ENCODE measurements around the gene CDC42BPB.

Gene CDC42BPB

GRCh38 chr14:103022002-103022684 is 35.2 kb downstream of the CDC42BPB start:
- no peak for DNase-seq (ENCODE audit: low read depth in 1 of 2, low spot score in 1 of 2)

GRCh38 chr14:103021684-103022001 is 35.7 kb downstream of the CDC42BPB start:
- no peak for DNase-seq (ENCODE audit: low read depth in 1 of 2, low spot score in 1 of 2)

- DNase-seq (ENCODE audit: low read depth in 1 of 2, low spot score in 1 of 2) = no peak
These were observed 36.8 kb downstream of the CDC42BPB start for GRCh38 chr14:103020271-103021170.

- DNase-seq (ENCODE audit: low read depth in 1 of 2, low spot score in 1 of 2) = no peak
These were observed 37.5 kb downstream of the CDC42BPB start for GRCh38 chr14:103019826-103020225.

- no peak for DNase-seq (ENCODE audit: low read depth in 1 of 2, low spot score in 1 of 2)
These were observed 38.1 kb downstream of the CDC42BPB start for GRCh38 chr14:103019236-103019635.

DNA sequence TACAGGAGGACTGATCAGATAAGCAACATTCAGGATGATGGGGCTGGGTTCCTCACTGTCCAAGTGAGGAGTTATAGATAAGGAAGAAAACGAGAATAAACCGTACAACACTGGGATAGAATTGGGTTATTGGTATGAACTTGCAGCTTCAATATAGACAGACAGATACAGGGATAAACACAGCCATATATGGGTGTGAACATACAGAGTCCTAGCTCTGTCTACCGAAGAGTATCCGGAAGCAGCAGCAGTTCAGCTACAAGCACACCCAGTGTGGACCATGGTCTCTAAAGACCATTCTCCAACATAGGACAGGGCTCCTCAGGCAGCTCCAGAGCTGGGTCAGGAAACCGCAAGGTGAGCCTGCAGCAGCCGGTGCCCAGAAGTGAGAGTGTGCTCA is 40.8 kb downstream of the CDC42BPB start:
- no peak for DNase-seq (ENCODE audit: low read depth in 1 of 2, low spot score in 1 of 2)

DNA sequence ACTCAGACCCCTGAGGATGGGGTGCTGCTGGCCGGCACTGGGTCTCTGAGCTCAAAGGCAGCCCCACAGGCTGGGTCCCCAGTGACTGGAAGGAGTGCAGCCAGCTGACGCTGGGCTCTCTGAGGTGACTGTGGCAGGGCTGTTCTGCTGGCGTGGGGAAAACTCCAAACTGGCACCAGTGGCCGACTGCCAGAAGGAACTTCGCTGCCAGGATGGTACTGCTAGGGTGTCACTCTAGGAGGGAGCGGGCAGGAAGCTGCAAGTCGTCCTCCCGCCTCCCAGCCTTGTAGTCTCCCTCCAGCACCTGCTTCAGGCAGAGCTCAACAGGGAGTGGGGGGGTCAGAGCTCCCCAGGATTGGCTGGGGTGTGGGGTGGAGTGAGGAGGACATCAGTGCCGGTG is 41.3 kb downstream of the CDC42BPB start:
- no peak for DNase-seq (ENCODE audit: low read depth in 1 of 2, low spot score in 1 of 2)

- DNase-seq (ENCODE audit: low read depth in 1 of 2, low spot score in 1 of 2) = no peak
These were observed 41.9 kb downstream of the CDC42BPB start for GRCh38 chr14:103015426-103015825.

DNA sequence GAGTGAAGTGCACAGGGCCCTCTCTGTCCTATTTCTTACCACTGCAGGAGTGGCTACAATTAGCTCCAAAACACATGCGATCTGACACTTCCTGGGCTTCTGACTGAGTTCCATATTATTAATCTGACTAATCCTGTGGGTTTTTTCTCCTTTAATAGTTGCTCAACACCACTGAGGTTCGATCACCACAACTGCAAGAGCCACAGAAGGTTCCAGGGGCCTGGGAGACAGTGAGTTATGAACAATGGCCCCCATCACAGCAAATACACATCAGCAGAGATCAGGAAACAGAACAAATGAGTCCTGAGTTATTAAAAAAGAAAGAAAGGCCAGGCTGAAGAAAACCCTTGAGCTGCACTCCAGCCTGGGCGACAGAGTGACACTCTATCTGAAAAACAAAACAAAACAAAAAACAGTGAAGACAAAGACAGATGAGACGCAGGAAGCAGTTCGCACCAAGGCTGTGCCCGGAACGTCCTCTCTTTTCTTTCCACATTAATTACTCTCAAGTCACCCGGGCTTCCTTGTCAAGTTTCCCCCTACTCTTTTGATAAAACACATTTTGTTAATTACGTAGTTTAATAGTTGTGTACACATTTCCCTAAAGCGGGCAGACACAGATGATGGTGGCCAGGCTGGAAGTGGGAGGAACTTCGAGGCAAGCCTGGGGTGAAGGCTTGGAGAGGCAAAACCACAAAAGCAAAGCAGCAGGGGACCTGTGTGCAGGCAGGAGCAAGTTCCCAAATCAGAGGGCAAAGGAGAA is 42.7 kb downstream of the CDC42BPB start:
- no peak for DNase-seq (ENCODE audit: low read depth in 1 of 2, low spot score in 1 of 2)

DNA sequence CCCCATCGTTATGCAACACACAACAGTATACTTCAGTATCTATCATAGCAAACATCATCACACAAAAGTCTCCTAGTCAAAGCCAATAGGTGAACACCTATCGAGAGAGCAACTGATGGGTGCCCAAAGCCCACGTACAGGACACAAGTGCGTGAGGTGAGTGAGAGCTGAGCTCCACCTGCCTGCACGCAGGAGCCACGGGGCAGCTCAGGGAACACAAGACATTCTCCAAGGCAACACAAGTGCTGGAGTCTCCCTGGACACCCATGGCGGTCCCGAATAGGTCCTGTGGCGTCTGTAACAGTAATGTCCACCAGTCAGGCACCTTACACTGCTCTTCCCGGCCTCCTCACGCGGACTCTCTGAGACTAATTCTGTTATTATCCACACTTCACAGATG is 44.3 kb downstream of the CDC42BPB start:
- DNase-seq (ENCODE audit: low read depth in 1 of 2, low spot score in 1 of 2) = no peak

- DNase-seq (ENCODE audit: low read depth in 1 of 2, low spot score in 1 of 2) = no peak
These were observed 47.8 kb downstream of the CDC42BPB start for GRCh38 chr14:103009559-103009958.

DNA sequence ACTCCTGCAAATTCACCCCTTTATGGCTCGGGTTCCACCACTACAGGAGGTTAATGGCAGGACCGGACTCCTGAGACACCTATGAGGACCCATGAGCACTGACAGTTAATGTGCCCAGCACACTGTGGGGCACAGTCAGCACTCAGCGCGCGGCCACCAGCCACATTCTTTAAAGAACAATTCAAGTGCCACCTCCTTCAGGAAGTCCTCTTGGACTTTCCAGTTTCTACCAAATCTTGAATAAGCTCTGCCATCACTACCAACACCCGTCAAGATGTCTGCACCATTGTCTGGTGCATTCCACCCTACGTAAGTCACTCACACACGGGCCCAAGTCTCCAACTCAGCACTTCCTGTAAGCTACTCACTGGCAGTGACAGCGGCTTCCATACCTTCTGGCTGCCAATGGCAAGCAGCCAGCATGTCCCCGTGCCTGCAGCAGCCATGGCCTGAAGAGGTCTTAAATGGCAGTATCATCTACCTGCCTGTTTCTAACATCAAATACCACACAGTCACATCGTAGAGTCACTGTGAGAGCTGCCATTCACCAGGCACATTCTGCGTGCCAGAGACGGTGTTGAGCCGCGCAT is 48.5 kb downstream of the CDC42BPB start:
- no peak for DNase-seq (ENCODE audit: low read depth in 1 of 2, low spot score in 1 of 2)

DNA sequence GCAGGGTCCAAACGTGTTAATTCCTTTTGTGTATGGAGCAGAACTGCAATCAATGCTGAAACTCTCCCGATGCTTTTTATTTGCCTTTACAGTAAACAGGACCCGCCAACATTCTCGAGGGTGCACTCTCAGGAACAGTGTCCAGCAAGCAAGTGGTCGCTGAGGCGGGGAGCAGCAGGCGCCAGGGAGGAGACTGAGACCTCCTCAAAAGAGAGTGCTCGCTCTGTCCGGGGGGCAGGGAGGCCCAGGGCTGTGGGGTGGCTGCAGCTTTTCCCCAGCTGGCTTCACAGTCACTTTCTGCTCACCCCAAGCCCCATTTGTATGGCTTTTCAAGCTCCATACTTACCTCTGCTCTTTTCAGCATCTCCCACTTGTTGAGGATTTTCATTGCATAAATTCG is 49.2 kb downstream of the CDC42BPB start:
- DNase-seq (ENCODE audit: low read depth in 1 of 2, low spot score in 1 of 2) = no peak

GRCh38 chr14:103007555-103007954 is 49.8 kb downstream of the CDC42BPB start:
- no peak for DNase-seq (ENCODE audit: low read depth in 1 of 2, low spot score in 1 of 2)

DNA sequence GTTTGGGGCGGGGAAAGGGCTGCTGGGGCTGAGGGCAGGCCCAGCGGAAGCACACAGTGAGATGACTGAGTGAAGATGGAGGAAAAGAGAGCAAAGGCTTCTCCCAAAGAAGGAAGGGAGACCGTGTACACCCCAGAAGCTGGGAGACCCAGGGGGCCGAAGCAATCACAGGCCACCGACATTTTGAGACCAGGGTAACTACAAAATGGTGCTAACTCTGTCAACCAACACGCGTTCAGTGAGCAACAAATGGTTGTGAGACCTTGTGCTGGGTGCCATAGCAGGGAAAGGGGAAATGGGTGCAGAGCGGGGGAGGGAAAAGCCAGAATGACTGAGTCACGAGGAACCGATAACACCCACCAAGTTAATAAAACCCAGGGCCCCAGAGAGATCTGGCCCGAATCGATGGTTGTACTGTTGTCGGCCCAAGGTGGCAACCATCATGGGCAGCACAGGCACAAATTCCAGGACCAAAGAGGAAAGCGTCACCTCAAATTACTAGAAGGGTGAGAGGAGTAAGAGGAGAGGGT is 50.3 kb downstream of the CDC42BPB start:
- no peak for DNase-seq (ENCODE audit: low read depth in 1 of 2, low spot score in 1 of 2)

DNA sequence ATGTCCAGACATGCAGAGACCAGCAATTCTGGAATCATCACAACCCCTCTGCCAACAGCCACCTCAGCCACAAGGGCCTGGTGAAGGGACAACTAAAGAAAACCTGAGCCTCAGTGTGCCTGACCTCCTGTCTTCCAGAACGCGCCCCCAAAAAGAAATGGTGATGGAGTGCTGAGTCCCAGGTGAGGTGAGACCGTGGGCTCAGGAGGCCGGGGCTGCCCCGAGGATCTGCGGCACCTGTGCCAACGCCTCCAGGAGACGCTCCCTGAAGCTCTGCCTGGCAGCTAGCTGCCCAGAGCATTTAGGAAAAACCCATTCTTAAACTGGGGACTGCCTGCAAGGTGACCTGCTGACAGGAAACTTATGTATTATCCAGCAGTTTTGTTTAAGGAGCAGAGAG is 51.2 kb downstream of the CDC42BPB start:
- DNase-seq (ENCODE audit: low read depth in 1 of 2, low spot score in 1 of 2) = no peak

DNA sequence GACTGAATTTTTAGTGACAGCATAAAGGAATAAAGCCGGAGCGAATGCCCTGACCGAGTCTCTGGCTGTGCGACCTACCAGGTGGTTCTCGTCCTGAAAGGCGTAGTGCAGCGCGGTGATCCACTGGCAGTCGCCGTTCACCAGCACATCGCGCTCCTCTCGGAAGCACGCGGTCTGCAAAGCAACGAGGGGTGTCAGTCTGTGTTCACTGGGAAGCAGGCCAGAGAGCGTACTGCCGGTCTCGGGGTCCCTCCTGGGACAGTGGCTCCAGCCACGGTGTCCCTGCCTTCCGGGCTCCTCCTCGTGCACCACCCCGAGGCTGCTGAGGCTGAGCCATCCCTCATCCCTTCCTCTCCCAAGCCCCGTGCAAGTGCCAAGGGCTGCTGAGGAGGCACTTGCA is 53.5 kb downstream of the CDC42BPB start:
- DNase-seq (ENCODE audit: low read depth in 1 of 2, low spot score in 1 of 2) = no peak

DNA sequence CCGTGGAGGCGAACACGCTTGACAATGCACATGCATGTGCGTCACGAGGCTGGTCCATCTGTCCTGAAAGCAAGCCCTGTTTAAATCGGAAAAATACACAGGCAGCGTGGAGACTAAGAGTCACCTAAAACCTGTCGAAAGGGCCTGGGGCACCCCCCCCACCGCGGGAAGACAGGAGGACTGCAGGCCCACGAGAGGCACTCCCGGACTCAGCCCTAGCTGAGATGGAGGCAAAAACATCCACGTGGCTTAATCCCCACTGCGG is 54.1 kb downstream of the CDC42BPB start:
- no peak for DNase-seq (ENCODE audit: low read depth in 1 of 2, low spot score in 1 of 2)

DNA sequence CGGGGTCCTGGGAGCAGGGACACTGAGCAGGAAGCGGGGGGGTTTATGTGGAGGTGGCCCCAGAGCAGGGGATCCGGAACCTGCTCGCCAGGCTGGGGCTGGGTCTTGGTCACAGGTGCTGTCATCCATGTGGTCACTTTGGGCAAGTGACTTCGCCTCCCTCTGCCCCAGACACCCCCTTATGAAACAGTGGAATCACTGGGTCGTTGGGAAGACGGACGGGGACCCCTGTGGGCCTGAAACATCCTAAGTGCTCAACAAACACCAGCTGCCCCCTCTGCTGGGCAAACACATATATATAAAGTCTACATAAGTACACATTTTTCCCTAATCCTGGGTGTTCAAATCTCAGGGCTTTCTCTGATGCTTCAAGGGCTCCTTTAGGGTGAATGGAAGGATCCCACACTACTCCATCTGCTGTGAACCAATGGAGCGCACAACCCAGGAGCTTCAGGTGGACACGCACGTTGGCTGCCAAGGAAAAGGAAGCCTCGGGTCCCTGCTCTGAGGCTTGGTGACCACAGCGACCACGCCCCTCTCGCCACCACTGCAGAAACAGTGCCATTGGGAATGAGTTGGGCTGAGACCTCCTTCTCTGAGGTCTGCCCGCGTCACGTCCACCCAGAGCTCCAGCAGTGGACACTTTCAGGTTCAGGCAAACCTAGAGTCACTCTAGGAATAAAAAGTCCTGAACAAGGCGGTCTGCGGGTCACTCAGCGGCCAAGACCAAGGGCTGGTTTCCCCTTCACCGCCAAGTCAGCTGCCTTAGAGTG is 54.6 kb downstream of the CDC42BPB start:
- DNase-seq (ENCODE audit: low read depth in 1 of 2, low spot score in 1 of 2) = no peak

GRCh38 chr14:103001651-103002396 is 55.5 kb downstream of the CDC42BPB start:
- no peak for DNase-seq (ENCODE audit: low read depth in 1 of 2, low spot score in 1 of 2)
